ENCODE data around the gene GPR68.
A peak's percentile ranks its signal among the peaks of the same experiment; 100 is the strongest.

GPR68 gene

GRCh38 chr14:91258011-91258618 lies 13.6 kb upstream of the GPR68 start:
- Histone ChIP-seq H2AFZ (ENCODE audit: low read length) (no peak overlapping the region), H3K36me3 (ENCODE audit: insufficient read depth, low read length) (no peaks in the 10 kb centered on the region), H3K9me3 (ENCODE audit: insufficient read depth, low read depth, low read length) (no peaks in the 10 kb centered on the region), H3K4me1 (ENCODE audit: insufficient read depth, low read length, poor library complexity, severe bottlenecking) (peaks cover 46% of the 10 kb centered on the region), H3K4me3 (ENCODE audit: low read length, poor library complexity, severe bottlenecking) (no peak overlapping the region), H3K9me2 (replicated peaks; ENCODE audit: low read depth, low read length) (no peaks in the 10 kb centered on the region), H3K27me3 (ENCODE audit: insufficient read depth, low read length, poor library complexity, severe bottlenecking) (no peaks in the 10 kb centered on the region), H3F3A (ENCODE audit: low read depth) (no peaks in the 10 kb centered on the region), H4K20me1 (ENCODE audit: insufficient read depth, low read length, poor library complexity, severe bottlenecking) (no peaks in the 10 kb centered on the region), H3K9ac (ENCODE audit: low read depth, low read length, poor library complexity, severe bottlenecking) (no peak overlapping the region), H3K79me2 (ENCODE audit: insufficient read depth, low read length) (no peaks in the 10 kb centered on the region), H3K4me2 (ENCODE audit: low read depth, low read length, poor library complexity, severe bottlenecking) (no peak overlapping the region)
- TF ChIP-seq EZH2phosphoT487 (IDR thresholded peaks at IDR 0.05; ENCODE audit: borderline replicate concordance) (no peak), CTCF (conservative IDR thresholded peaks at IDR 0.05; ENCODE audit: low read length) (no peak)

GRCh38 chr14:91257328-91258010 lies 13.0 kb upstream of the GPR68 start:
- H3K9me2 ChIP-seq (replicated peaks; ENCODE audit: low read depth, low read length): no peaks in the 10 kb centered on the region
- H3K4me2 ChIP-seq (ENCODE audit: low read depth, low read length, poor library complexity, severe bottlenecking): no peak overlapping the region
- no peaks in the 10 kb centered on the region for H3K27me3 ChIP-seq (ENCODE audit: insufficient read depth, low read length, poor library complexity, severe bottlenecking)
- H3K79me2 ChIP-seq (ENCODE audit: insufficient read depth, low read length): no peaks in the 10 kb centered on the region
- H3K4me1 ChIP-seq (ENCODE audit: insufficient read depth, low read length, poor library complexity, severe bottlenecking): peaks cover 52% of the 10 kb centered on the region
- H3K9ac ChIP-seq (ENCODE audit: low read depth, low read length, poor library complexity, severe bottlenecking): peak overlapping the region; percentile 15
- H4K20me1 ChIP-seq (ENCODE audit: insufficient read depth, low read length, poor library complexity, severe bottlenecking): no peaks in the 10 kb centered on the region
- H3K9me3 ChIP-seq (ENCODE audit: insufficient read depth, low read depth, low read length): no peaks in the 10 kb centered on the region
- H3K36me3 ChIP-seq (ENCODE audit: insufficient read depth, low read length): no peaks in the 10 kb centered on the region
- no peak for TF ChIP-seq EZH2phosphoT487 (IDR thresholded peaks at IDR 0.05; ENCODE audit: borderline replicate concordance)
- TF ChIP-seq CTCF (conservative IDR thresholded peaks at IDR 0.05; ENCODE audit: low read length): no peak
- H2AFZ ChIP-seq (ENCODE audit: low read length): peak overlapping the region; percentile 2
- H3K4me3 ChIP-seq (ENCODE audit: low read length, poor library complexity, severe bottlenecking): no peak overlapping the region
- no peaks in the 10 kb centered on the region for H3F3A ChIP-seq (ENCODE audit: low read depth)

- H3K4me2 ChIP-seq (ENCODE audit: low read depth, low read length, poor library complexity, severe bottlenecking): no peak overlapping the region
- no peaks in the 10 kb centered on the region for H3K79me2 ChIP-seq (ENCODE audit: insufficient read depth, low read length)
- no peaks in the 10 kb centered on the region for H3K27me3 ChIP-seq (ENCODE audit: insufficient read depth, low read length, poor library complexity, severe bottlenecking)
- H3K4me1 ChIP-seq (ENCODE audit: insufficient read depth, low read length, poor library complexity, severe bottlenecking): peaks cover 57% of the 10 kb centered on the region
- TF ChIP-seq CTCF (conservative IDR thresholded peaks at IDR 0.05; ENCODE audit: low read length): no peak
- no peak for TF ChIP-seq EZH2phosphoT487 (IDR thresholded peaks at IDR 0.05; ENCODE audit: borderline replicate concordance)
- no peaks in the 10 kb centered on the region for H3K36me3 ChIP-seq (ENCODE audit: insufficient read depth, low read length)
- H2AFZ ChIP-seq (ENCODE audit: low read length): no peak overlapping the region
- H3K4me3 ChIP-seq (ENCODE audit: low read length, poor library complexity, severe bottlenecking): no peak overlapping the region
- no peaks in the 10 kb centered on the region for H3F3A ChIP-seq (ENCODE audit: low read depth)
- no peaks in the 10 kb centered on the region for H4K20me1 ChIP-seq (ENCODE audit: insufficient read depth, low read length, poor library complexity, severe bottlenecking)
- H3K9me3 ChIP-seq (ENCODE audit: insufficient read depth, low read depth, low read length): no peaks in the 10 kb centered on the region
- no peaks in the 10 kb centered on the region for H3K9me2 ChIP-seq (replicated peaks; ENCODE audit: low read depth, low read length)
- no peak overlapping the region for H3K9ac ChIP-seq (ENCODE audit: low read depth, low read length, poor library complexity, severe bottlenecking)
Observed at GRCh38 chr14:91256661-91257060, 12.2 kb upstream of the GPR68 start.
